GM15510 (cell line): ENCODE measurements around the gene KCNK3.

Experiments
- POLR2A ChIP-seq: IDR thresholded peaks from 3 replicates; pipeline ENCODE4 v1.6.1; 2011; ENCODE audit warnings: borderline replicate concordance; ENCODE audit not compliant: insufficient read length; ENCODE audit errors: extremely low read depth

Gene KCNK3

DNA sequence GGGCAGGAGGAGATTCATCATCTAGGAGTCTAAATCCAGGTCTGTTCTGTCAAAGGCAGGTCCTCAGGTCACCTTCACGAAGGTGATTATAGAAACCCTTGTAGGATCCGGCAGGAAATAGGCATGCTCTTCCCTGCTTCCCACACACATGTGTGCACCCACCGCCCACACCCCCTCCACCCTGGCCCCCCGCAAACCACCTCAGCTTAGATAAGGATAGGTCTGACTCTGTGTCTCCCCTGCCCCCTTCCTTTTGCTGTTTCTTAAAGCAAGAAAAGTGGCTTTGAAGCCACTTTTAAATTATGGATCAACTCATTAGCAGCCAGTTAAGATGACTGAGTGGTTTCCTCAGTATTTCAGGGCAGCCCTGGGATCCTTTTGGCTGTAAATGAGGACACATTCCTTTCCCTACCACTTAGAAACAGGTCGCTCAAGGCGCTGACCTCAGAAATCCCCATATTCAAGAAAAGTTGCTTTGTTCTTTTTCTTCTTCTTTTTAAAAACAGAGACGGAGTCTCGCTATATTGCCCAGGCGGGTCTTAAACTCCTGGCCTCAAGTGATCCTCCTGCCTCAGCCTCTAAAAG, 36.8 kb upstream of the KCNK3 start:
- TF ChIP-seq POLR2A = no peak

DNA sequence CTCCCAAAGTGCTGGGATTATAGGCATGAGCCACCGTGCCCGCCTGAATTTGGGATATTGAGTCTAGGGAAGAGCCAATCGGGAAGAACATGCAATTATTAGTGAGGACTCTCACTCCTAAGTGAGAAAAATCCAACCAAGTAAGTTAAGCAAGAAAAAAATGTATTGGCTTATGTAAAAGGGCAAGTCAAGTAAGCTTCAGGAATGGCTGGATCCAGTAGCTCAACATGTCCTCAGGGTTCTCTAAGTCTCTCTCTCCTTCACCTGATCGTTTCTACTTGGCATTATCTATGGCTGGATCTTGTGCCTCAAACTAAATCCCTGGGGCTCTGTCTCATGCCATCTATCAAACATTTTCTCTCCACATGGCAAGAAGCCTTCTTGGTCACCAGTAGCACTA, 35.3 kb upstream of the KCNK3 start:
- TF ChIP-seq POLR2A = no peak

GRCh38 chr2:26658691-26659346, 33.7 kb upstream of the KCNK3 start:
- TF ChIP-seq POLR2A = no peak

GRCh38 chr2:26660363-26660962, 32.1 kb upstream of the KCNK3 start:
- TF ChIP-seq POLR2A = no peak

GRCh38 chr2:26666671-26667070, 25.9 kb upstream of the KCNK3 start:
- TF ChIP-seq POLR2A = no peak

DNA sequence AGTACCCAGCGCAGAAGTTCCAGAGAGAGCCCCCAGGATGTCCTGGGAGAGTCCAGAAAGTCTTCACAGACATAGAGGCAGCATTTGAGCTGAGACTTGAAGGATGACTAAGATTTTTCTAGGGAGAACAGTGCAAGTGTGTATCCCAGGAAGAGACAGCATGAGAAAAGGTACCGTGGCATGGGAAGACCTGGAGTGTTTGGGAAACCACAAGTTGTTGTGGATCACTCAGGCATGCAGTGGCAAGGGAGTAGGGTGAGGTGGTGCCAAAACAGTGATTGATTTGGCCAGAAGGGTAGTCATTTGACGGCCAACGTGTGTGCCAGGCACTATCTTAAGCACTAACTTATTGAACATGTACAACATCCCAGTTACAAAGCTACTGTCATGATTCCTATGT, 24.5 kb upstream of the KCNK3 start:
- TF ChIP-seq POLR2A = no peak

GRCh38 chr2:26668856-26669750, 23.4 kb upstream of the KCNK3 start:
- no peak for TF ChIP-seq POLR2A

GRCh38 chr2:26670171-26670570, 22.4 kb upstream of the KCNK3 start:
- no peak for TF ChIP-seq POLR2A

DNA sequence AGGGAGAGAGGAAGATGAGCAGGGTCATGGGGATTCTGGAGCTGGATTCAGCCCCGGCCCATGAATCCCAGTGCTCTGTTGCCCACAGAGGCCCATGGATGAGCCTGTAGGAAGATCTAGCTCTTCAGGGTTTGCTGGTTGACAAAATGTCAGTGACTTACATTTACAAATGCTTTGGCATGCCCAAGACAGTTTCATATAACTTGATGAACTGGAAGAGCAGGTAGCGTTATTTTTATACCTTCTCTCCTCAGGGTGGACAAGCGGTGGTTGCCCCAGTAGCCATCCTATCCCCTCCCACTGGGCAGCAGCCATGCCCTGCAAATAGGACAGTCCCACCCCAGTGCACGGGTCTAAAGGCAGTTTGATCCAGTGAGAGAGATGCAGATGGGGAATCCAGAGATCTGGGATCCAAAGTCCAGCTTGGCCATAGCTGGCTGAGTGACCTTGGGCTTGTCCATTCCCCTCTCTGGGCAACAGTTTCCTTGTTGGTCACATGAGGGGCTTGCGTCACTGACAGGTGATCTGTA, 21.5 kb upstream of the KCNK3 start:
- TF ChIP-seq POLR2A = no peak

- TF ChIP-seq POLR2A = no peak
Measured at GRCh38 chr2:26671691-26672090, 20.8 kb upstream of the KCNK3 start.

- no peak for TF ChIP-seq POLR2A
Measured at GRCh38 chr2:26672112-26672817, 20.3 kb upstream of the KCNK3 start.

GRCh38 chr2:26672818-26673393, 19.6 kb upstream of the KCNK3 start:
- TF ChIP-seq POLR2A = no peak

DNA sequence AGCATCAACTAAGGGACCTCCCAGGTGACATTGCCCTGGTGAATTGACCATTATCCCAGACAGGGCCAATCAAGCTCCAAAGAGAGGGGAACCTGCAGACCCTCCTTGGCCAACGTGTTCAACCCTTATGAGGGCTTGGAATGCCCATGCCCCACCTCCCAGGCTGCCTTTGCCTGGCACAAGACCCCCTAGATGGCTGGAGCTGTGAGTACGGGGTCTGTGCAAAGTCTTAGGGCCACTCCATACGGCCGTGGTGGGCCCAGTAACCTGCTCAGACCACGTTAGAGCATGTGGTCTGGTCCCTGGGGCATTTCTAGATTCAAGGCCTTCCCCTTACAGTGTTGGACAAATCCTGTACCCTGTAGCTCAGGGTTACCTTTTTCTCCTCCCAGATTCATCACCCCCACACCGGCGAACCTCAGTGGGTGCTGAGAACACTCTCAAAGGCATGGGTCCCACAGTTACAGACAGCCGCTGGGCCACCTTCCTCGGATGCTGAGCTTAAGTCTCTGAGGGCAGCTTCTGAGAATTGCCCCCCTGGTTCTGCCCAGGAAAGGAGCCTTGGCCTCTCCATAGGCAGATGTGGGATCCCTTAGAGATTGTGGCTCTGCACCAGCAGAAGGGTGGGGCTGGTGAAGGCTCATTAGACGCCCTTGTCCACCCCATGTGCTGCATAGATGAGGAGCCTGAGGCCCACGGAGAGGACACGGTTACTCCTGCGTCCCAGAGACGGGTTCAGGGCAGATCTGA, 18.3 kb upstream of the KCNK3 start:
- TF ChIP-seq POLR2A = no peak
